ENCODE data around the gene VCL.

DNA sequence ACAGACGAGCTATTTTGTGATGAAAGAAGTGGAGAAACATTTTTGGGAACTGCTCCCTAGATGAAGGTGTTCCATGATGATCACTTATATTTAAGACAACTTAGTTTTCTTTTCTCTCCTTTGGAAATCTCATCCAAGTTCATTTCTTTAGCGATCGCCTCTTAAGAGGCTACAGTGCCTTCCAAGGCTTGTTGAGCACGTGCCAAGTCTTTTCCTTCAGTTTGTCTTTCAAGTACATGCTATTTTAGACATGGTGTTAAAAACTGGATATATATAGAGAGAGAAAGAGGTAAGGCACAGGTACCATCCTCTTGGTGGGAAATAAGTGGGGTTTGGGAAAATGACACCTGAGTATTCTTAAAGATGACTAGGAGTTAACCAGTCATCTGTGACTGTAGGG is 155.8 kb downstream of the VCL start:
- TF ChIP-seq POLR2A (IDR thresholded peaks at IDR 0.05; ENCODE audit: borderline replicate concordance, extremely low read depth, insufficient read depth, insufficient read length) (no peak), RAD21 (IDR thresholded peaks at IDR 0.05; ENCODE audit: low read depth) (no peak), JUND (IDR thresholded peaks at IDR 0.05) (no peak), EZH2 (IDR thresholded peaks at IDR 0.05) (no peak), TCF7L2 (IDR thresholded peaks at IDR 0.05; ENCODE audit: borderline replicate concordance, extremely low read depth, insufficient read depth, insufficient read length) (no peak)
- TF ChIP-seq, protein P1, sequence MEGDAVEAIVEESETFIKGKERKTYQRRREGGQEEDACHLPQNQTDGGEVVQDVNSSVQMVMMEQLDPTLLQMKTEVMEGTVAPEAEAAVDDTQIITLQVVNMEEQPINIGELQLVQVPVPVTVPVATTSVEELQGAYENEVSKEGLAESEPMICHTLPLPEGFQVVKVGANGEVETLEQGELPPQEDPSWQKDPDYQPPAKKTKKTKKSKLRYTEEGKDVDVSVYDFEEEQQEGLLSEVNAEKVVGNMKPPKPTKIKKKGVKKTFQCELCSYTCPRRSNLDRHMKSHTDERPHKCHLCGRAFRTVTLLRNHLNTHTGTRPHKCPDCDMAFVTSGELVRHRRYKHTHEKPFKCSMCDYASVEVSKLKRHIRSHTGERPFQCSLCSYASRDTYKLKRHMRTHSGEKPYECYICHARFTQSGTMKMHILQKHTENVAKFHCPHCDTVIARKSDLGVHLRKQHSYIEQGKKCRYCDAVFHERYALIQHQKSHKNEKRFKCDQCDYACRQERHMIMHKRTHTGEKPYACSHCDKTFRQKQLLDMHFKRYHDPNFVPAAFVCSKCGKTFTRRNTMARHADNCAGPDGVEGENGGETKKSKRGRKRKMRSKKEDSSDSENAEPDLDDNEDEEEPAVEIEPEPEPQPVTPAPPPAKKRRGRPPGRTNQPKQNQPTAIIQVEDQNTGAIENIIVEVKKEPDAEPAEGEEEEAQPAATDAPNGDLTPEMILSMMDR (IDR thresholded peaks at IDR 0.05 in 2 of 3, conservative IDR thresholded peaks at IDR 0.05 in 1 of 3; ENCODE audit: borderline replicate concordance in 1 of 3, insufficient read depth in 1 of 3, low read depth in 2 of 3, low read length in 2 of 3): no peak

Measured in HCT116 (cell line).